ENCODE measurements around the gene IGHMBP2.
"Not testable (repeated sequence)": the region's sequence is repeated elsewhere in the genome, so short reads cannot be mapped to it uniquely, and the experiment has no call there.

IGHMBP2 gene

DNA sequence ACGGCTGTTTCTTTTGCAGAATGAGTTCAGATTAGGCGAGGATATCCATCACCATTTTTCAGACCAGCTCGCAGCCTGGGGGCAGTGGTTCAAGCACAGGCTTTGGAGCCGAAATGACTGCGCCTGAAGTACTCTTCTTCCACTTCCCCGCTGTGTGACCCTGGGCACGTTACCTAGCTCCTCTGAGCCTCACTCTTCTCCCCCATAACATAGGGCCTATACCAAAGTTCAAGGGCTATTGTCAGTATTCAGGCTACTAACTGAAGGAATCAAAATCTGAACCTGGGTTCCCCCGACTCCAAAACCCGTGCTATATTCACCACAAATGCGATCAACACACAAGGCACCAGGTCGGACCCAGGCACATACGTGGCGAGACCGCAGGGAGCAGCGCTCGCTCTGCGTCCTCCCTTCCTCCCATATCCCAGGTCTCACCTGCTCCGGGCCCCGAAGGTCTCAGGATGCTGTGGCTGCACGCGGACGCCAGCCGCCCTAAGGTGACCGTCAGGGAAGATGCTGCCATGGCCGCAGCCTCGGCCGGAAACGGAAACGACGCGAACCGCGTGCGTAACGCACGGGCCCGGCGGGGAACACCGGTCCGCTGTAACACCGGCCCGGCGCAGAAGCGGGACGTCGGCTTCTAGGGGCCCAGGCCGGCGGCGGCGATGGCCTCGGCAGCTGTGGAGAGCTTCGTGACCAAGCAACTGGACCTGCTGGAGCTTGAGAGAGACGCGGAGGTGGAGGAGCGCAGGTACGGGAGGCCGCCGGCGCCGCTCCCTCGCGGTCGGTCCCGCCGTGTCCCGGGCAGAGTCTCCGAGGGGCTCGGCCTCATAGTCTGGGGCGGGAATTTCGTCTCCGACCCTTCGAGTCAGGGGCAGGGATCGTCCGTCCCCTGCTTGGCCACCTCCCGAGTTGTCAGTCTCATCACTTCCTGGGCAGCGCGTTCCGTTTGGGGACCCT, at the start of gene IGHMBP2, which contains the start of gene MRPL21:
TSS of gene IGHMBP2 (plus strand) at position 604 of the 960 bp plus-strand sequence. CDS start at position 666, 62 bp downstream.
TSS of gene MRPL21 (minus strand) at position 545 of the 960 bp plus-strand sequence. CDS start at position 523, 22 bp downstream.
- DNase-seq = peak; percentile 81
- in situ Hi-C loops (cut with HindIII; ENCODE audit: low pct_ligation_motif_present, low pct_unique_long_range_greater_than_20kb, low sequenced_read_pairs) = no loop called here

- in situ Hi-C loops (cut with HindIII; ENCODE audit: low pct_ligation_motif_present, low pct_unique_long_range_greater_than_20kb, low sequenced_read_pairs) = no loop called here
- no peak for DNase-seq
These were observed 49.3 kb upstream of the IGHMBP2 start for GRCh38 chr11:68854273-68854958.

DNA sequence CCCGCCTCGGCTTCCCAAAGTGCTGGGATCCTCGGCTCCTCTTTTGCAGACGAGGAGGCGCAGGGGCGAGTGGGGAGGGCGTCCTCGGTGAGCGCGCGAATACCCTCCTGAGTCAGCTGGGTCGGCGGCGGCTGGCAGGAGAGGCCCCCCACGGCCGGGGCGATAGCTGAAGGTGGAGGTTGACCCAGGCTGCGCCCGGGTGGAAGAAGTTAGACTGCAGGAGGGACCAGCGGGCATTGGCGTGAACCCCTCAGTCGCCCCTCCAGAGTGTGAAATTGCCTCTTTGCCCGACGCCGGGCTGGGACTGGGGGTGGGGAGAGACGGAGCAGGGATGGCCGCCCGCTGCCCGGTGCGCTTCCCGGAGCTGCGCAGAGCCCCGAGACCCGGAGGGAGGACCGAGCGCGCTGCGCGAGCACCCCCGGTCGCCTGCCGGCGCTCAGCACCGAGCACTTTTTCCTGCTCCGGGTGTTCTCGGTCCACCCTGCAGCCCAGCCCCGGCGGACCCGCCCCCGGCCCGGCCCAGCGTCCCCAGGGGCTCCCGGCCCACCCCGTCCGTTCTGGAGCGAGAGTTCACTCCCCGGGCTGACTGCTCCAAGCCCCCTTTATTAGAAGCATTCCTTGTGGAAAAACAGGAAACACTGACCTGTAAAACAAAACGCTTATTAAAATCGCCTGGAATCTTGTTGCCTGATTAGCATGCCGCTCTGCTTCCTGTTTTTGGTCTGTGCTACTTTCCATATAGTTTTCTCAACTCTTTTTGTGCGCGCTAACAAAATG, 48.3 kb upstream of the IGHMBP2 start:
- DNase-seq = no peak
- in situ Hi-C loops (cut with HindIII; ENCODE audit: low pct_ligation_motif_present, low pct_unique_long_range_greater_than_20kb, low sequenced_read_pairs) = no loop called here

- DNase-seq; in situ Hi-C loops (cut with HindIII; ENCODE audit: low pct_ligation_motif_present, low pct_unique_long_range_greater_than_20kb, low sequenced_read_pairs): not testable (repeated sequence)
These were observed 47.2 kb upstream of the IGHMBP2 start for GRCh38 chr11:68856425-68857030.

DNA sequence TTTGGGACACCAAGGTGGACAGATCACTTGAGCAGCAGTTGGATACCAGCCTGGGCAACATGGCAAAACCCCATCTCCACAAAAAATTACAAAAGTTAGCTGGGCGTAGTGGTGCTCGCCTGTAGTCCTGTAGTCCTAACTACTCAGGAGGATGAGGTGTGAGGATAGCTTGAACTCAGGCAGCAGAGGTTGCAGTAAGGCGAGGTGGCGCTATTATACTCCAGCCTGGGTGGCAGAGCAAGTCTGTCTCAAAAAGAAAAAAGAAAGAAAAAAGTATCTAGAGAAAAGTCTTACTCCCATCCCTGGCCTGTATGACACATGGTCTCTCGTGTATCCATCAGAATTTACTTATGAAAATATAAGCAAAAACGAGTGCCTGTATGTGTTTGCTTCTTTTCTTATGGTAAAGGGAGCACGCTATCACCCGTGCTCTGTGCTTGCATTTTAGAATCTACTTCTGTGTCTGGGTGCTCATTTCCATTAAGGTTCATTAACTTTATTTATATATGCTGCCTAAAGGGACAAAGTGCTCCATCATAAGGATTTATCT, 46.6 kb upstream of the IGHMBP2 start:
- in situ Hi-C loops (cut with HindIII; ENCODE audit: low pct_ligation_motif_present, low pct_unique_long_range_greater_than_20kb, low sequenced_read_pairs) = no loop called here
- no peak for DNase-seq

DNA sequence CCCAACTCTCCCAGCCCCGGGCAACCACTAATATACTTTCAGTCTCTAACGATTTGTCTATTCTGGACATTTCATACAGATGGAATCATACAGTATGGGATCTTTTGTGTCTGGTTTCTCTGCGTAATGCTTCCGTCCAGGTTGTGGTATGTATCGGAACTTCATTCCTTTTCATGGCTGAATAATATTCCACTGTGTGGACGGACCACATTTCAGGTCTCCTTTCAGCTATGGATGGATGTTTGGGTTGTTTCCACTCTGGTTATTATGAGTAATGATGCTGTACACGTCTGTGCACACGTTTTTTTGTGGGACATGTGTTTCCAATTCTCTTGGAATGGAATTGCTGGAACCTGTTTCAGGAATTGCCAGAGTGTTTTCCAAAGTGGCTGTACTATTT, 44.6 kb upstream of the IGHMBP2 start:
- in situ Hi-C loops (cut with HindIII; ENCODE audit: low pct_ligation_motif_present, low pct_unique_long_range_greater_than_20kb, low sequenced_read_pairs) = no loop called here
- DNase-seq = no peak

- in situ Hi-C loops (cut with HindIII; ENCODE audit: low pct_ligation_motif_present, low pct_unique_long_range_greater_than_20kb, low sequenced_read_pairs) = no loop called here
- DNase-seq = no peak
These were observed 41.3 kb upstream of the IGHMBP2 start for GRCh38 chr11:68862421-68862820.

DNA sequence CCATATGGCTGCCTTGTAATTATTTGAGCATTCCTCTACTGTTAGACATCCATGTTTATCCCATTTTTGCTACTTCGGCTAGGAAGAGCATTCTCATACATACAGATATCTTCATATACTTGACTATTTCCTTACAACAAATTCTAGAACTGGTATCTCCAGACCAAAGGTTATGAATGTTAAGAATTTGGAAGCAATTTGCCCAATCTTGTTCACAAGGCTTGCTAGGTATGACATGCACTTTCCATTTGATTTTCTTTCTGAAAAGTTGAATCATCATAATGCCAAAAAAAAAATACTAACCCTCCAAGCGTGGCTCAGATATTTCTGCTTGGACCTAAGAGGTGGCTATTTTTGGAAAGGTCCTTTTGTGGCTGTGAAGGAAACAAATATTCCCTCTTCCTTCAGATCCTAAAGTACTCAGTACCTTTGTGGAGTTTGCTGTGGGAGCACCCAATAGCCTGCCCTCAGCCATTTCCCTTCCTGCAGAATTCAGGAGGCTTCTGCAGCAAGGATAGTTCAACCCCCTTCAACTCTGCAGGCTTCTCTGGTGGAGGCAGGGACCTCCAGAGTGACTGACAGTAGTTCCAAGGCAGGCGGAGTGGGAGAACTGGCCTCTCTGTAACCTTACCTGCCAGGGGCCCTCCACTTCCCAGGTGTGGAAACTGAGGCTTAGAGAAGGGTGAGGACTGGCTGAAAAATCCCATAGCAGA, 40.0 kb upstream of the IGHMBP2 start:
- in situ Hi-C loops (cut with HindIII; ENCODE audit: low pct_ligation_motif_present, low pct_unique_long_range_greater_than_20kb, low sequenced_read_pairs) = no loop called here

DNA sequence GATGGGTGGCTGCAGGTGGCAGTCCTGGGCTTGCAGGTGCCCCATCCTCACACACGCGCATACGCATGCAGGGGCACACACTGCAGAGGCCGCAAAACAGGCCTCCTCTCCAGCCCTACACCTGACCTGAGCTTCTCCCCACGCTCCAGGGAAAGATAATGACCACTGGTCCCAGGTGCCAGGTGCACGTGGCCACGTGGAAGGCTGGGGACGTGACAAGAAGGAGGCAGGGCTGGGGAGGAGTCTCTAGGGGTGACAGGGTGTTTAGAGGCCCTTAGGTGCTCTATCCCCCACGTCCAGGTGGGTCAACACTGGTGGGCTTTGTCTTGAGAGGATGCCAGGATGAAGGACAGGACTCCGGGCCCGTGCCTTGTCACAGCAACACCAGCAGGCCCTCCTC, 38.5 kb upstream of the IGHMBP2 start:
- no peak for DNase-seq
- in situ Hi-C loops (cut with HindIII; ENCODE audit: low pct_ligation_motif_present, low pct_unique_long_range_greater_than_20kb, low sequenced_read_pairs) = no loop called here

More for the DNA sequence above, 40.0 kb upstream of the IGHMBP2 start:
- DNase-seq = no peak

DNA sequence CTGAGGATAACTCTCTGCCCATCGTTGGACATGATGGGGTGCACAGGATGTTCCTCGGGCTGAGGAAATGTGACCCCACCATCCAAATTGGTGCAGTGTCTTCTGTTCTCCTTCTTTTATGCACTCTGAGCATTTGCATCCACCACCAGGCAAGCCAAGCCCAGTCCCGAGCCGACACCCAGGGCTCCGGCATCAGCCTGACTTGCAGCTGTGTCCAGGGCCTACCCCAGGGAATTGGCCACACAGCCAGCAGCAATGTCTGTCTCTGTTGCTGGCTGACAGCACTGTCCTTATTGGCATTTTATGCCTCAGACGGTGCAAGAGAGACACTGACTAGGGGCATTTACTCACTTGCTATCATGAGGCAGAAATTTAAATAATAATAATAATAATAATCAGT, 36.6 kb upstream of the IGHMBP2 start:
- no peak for DNase-seq
- in situ Hi-C loops (cut with HindIII; ENCODE audit: low pct_ligation_motif_present, low pct_unique_long_range_greater_than_20kb, low sequenced_read_pairs) = no loop called here

- in situ Hi-C loops (cut with HindIII; ENCODE audit: low pct_ligation_motif_present, low pct_unique_long_range_greater_than_20kb, low sequenced_read_pairs) = no loop called here
- DNase-seq = no peak
These were observed 35.4 kb upstream of the IGHMBP2 start for GRCh38 chr11:68868221-68868835.

- no peak for DNase-seq
- in situ Hi-C loops (cut with HindIII; ENCODE audit: low pct_ligation_motif_present, low pct_unique_long_range_greater_than_20kb, low sequenced_read_pairs) = no loop called here
These were observed 33.2 kb upstream of the IGHMBP2 start for GRCh38 chr11:68870470-68870869.

DNA sequence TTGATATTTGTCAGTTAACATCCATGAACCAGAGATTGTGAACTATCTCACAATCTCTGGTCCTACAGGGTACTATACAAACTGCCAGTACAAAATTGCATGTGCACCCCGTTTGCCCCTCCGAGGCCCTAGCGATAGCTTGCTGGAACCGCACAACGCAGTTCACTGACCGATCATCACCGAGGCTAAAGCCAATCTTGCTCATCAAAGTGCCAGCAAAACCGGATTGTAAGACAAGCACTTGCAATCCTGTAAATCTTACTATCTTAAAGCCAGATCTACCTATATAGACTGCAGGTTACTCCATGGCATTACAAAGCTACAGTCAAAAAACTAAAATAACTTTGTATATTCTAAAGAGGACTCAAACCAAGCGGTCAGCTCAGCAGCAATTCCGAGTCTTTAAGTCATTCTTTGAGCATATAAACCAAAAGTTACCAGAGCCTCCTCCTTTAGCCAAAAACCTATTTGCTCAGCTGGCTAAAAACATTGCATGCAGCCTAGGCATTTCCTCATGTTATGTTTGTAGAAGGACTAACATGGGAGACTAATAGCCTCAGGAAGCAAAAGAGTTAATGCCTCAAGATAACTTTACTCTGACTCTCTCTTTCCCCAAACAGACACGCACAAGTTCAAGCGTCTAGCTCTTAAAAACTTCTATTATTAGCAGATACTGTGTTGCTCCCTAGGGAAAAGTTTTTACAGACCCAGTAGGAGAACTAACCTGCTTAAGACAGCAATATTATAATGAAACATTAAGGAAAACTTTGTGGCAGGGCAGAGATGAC, 31.3 kb upstream of the IGHMBP2 start:
- DNase-seq = no peak
- in situ Hi-C loops (cut with HindIII; ENCODE audit: low pct_ligation_motif_present, low pct_unique_long_range_greater_than_20kb, low sequenced_read_pairs) = no loop called here

GRCh38 chr11:68878022-68878421, 25.7 kb upstream of the IGHMBP2 start:
- in situ Hi-C loops (cut with HindIII; ENCODE audit: low pct_ligation_motif_present, low pct_unique_long_range_greater_than_20kb, low sequenced_read_pairs) = no loop called here

GRCh38 chr11:68880851-68881250, 22.8 kb upstream of the IGHMBP2 start:
- DNase-seq = no peak
- in situ Hi-C loops (cut with HindIII; ENCODE audit: low pct_ligation_motif_present, low pct_unique_long_range_greater_than_20kb, low sequenced_read_pairs) = no loop called here

More at GRCh38 chr11:68878022-68878421, 25.7 kb upstream of the IGHMBP2 start:
- DNase-seq = no peak

GRCh38 chr11:68881320-68881719, 22.4 kb upstream of the IGHMBP2 start:
- DNase-seq = no peak
- in situ Hi-C loops (cut with HindIII; ENCODE audit: low pct_ligation_motif_present, low pct_unique_long_range_greater_than_20kb, low sequenced_read_pairs) = no loop called here

Data from ACHN (cell line).